ENCODE results near the gene ATP6V0D1. TPM values are rescaled to one million over a fixed set of nuclear protein-coding genes. Genes with fewer than 3 reads are reported as not detected.
A peak's percentile ranks its signal among the peaks of the same experiment; 100 is the strongest.

ATP6V0D1 gene
- total RNA-seq, 1 donor from 2014 or later, result 73.5 TPM

DNA sequence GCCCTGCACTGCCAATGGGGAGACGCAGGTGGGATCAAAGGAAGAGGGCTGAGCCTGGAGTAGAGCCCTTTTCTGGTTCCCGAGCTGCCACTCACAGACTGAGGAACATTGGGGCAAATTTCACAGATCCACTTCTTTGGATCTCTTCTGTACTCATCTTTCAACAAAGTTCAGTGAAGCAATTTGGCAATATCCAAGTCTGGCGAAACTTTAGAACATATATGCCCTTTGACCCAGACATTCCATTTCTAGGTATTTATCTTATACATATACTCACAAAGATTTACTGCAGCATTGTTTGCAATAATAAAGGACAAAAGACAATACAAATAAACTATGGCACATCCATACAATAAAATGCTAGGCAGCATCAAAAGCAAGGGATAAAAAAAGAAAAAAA is 69.6 kb downstream of the ATP6V0D1 start:
- Mint-ChIP-seq H3K27ac (no peak overlapping the region), H3K4me1 (ENCODE audit: unreplicated experiment) (peaks cover 33% of the 10 kb centered on the region), H3K36me3 (no peaks in the 10 kb centered on the region), H3K9me3 (no peaks in the 10 kb centered on the region), H3K4me3 (no peak overlapping the region), H3K27me3 (no peaks in the 10 kb centered on the region)
- TF ChIP-seq, protein P1, sequence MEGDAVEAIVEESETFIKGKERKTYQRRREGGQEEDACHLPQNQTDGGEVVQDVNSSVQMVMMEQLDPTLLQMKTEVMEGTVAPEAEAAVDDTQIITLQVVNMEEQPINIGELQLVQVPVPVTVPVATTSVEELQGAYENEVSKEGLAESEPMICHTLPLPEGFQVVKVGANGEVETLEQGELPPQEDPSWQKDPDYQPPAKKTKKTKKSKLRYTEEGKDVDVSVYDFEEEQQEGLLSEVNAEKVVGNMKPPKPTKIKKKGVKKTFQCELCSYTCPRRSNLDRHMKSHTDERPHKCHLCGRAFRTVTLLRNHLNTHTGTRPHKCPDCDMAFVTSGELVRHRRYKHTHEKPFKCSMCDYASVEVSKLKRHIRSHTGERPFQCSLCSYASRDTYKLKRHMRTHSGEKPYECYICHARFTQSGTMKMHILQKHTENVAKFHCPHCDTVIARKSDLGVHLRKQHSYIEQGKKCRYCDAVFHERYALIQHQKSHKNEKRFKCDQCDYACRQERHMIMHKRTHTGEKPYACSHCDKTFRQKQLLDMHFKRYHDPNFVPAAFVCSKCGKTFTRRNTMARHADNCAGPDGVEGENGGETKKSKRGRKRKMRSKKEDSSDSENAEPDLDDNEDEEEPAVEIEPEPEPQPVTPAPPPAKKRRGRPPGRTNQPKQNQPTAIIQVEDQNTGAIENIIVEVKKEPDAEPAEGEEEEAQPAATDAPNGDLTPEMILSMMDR (conservative IDR thresholded peaks at IDR 0.05), result no peak
- DNase-seq (ENCODE audit: extremely low spot score, unreplicated experiment), result no peak

DNA sequence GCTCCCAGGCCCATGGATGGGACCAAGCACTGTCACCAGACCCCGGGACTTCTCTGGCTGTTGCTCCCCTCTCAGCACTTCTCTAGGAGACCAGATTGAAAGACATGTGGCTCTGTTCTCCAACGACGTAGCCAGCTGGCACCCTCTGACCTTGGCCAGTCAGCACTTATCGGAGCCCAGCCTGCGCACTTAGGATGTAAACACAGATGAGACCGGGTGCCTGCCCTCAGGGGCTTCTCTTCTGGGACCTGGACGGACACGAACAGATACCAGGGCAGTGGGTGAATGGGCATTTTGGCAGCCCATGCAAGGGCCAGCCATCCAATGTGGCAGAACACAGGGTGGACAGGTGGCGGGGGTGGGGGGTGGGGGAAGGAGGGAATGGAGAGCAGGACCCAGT is 71.3 kb downstream of the ATP6V0D1 start:
- no peaks in the 10 kb centered on the region for H3K36me3 Mint-ChIP-seq
- peaks cover 29% of the 10 kb centered on the region for H3K4me1 Mint-ChIP-seq (ENCODE audit: unreplicated experiment)
- DNase-seq (ENCODE audit: extremely low spot score, unreplicated experiment), result no peak
- no peak overlapping the region for H3K27ac Mint-ChIP-seq
- H3K9me3 Mint-ChIP-seq, result no peaks in the 10 kb centered on the region
- no peak overlapping the region for H3K4me3 Mint-ChIP-seq
- no peaks in the 10 kb centered on the region for H3K27me3 Mint-ChIP-seq
- TF ChIP-seq, protein P1 (conservative IDR thresholded peaks at IDR 0.05), result no peak

DNA sequence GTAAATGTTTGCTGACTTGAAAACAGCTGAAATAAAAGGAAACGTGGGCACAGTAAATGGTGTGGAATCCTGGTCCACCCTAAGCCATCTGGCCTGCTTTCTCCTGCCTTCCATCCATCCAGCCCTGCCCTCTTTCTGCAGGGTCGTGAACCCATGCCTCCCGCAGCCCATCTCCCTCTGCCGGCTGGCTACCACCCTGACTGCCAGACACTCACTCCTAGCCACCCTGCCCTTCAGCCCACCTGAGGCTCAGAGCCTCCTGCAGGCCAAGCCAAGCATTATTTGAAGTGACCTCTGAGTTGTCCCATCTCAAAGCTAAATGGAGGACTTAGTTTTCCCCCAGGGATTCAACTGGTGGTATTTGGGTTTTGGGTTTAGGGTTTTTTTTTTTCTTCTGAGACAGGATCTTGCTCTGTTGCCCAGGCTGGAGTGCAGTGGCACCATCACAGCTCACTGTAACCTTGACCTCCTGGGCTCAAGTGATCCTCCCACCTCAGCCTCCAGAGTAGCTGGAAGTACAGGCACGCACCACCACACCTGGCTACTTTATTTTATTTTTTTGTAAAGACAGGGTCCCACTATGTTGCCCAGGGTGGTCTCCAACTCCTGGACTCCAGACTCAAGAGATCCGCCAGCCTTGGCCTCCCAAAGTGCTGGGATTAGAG is 73.0 kb downstream of the ATP6V0D1 start:
- Mint-ChIP-seq H3K4me3 (no peak overlapping the region), H3K9me3 (no peaks in the 10 kb centered on the region), H3K27ac (peak overlapping the region; percentile 84), H3K4me1 (ENCODE audit: unreplicated experiment) (peaks cover 30% of the 10 kb centered on the region), H3K27me3 (no peaks in the 10 kb centered on the region), H3K36me3 (peaks cover 3% of the 10 kb centered on the region)
- no peak for DNase-seq (ENCODE audit: extremely low spot score, unreplicated experiment)
- TF ChIP-seq, protein P1 (conservative IDR thresholded peaks at IDR 0.05), result no peak

DNA sequence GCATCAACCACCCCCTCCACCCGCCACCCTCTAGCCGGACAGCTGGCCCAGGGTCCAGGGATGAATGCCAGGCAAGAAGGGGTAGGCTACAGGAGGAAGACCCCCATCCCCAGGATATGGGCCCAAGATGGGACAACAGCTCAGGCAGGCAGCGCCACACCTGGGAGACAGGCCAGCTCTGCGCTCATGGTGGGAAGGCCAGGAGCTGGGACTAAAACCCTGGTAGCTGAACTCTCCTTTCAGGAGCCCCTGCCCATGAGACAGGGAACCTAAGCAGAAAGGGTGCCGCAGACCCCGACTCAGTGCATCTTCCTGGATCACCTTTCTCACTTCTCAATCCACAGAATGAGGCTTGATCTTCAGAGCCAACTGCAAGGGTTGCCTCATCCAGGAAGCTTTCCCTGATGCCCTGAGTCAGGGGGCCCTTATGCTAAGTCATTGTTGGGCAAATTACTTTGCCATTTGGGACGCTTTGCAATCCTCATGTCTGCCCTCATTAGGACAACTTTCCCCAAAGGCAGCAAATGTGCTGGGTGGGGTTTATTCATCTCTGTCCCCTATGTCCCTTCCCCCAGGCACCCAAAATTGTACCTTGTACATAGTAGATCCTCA is 73.7 kb downstream of the ATP6V0D1 start:
- Mint-ChIP-seq H3K4me3 (no peak overlapping the region), H3K9me3 (no peaks in the 10 kb centered on the region), H3K4me1 (ENCODE audit: unreplicated experiment) (peaks cover 31% of the 10 kb centered on the region), H3K27ac (peak overlapping the region; percentile 84), H3K36me3 (peaks cover 3% of the 10 kb centered on the region), H3K27me3 (no peaks in the 10 kb centered on the region)
- TF ChIP-seq, protein P1 (conservative IDR thresholded peaks at IDR 0.05), result no peak
- DNase-seq (ENCODE audit: extremely low spot score, unreplicated experiment), result no peak

DNA sequence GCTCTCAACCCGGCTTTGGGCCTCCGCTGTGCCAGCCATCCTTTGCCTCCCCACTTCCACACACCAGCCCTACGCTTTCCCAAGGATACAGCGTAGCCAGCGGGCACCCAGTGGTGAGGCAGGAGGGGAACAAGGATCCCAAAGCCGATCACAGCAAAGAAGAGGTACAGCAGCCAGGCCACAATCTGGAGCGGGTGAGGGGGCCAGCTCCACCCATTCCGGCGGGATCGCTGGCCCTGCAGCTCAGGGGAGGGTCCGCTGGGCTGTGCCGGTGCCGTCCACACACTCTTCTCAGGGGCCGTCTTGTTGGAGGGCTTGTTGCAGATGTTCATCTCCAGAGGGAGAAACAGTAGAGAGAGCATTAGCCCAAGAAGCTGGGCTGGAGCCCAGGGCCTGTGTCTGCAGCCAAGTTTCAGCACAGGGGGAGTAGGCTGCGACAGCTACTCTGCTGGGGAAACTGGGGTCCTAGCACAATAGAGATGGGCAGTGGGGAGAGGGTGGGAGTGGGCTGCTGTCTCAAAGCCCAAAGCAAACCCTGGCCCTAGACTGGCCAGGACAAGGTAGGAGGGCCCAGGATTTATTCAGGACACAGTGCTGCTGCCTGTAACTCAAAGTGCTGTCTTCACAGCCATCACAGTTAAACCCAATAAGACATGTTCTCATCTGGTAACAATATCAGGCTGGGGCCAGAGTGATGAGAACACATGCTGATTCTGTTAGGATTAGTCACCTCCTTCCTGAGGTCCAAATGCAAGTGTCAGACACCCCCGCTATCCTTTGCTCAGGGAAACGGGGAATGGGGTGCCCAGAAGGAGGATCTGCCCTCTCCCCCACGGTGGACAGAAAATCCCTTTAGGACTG is 74.6 kb downstream of the ATP6V0D1 start:
- DNase-seq (ENCODE audit: extremely low spot score, unreplicated experiment), result no peak
- TF ChIP-seq, protein P1 (conservative IDR thresholded peaks at IDR 0.05), result no peak
- H3K27me3 Mint-ChIP-seq, result no peaks in the 10 kb centered on the region
- peaks cover 35% of the 10 kb centered on the region for H3K4me1 Mint-ChIP-seq (ENCODE audit: unreplicated experiment)
- H3K27ac Mint-ChIP-seq, result peak overlapping the region; percentile 98
- no peak overlapping the region for H3K4me3 Mint-ChIP-seq
- H3K36me3 Mint-ChIP-seq, result peaks cover 3% of the 10 kb centered on the region
- H3K9me3 Mint-ChIP-seq, result no peaks in the 10 kb centered on the region

All from type B pancreatic cell (in vitro differentiated cells).